ENCODE results near the gene SQSTM1.

GRCh38 chr5:179794171-179794570 lies 26.5 kb upstream of the SQSTM1 start:
- no peak for TF ChIP-seq CTCF (conservative IDR thresholded peaks at IDR 0.05; ENCODE audit: low read depth, low read length)
- TF ChIP-seq EZH2 (IDR thresholded peaks at IDR 0.05; ENCODE audit: borderline replicate concordance, low read depth, low read length, poor library complexity, severe bottlenecking): no peak

Data from A673 (cell line).